BJ (cell line): ENCODE measurements around the gene TLE2. TPM values are rescaled to one million over a fixed set of nuclear protein-coding genes. Genes with fewer than 3 reads are reported as not detected.
"Not testable (repeated sequence)": the region's sequence is repeated elsewhere in the genome, so short reads cannot be mapped to it uniquely, and the experiment has no call there.

Source experiments
- CTCF ChIA-PET: fragments of 350-600 bp; formaldehyde crosslinking; extraction: SDS; loops from one replicate; lab custom pipeline; 2021; ENCODE audit warnings: antibody characterized with exemption, inconsistent platforms; lab: Yijun Ruan, JAX
- POLR2A ChIA-PET: fragments of 300-600 bp; sonication (Branson Sonifier 250); formaldehyde crosslinking; extraction: SDS; loops from one replicate; lab custom pipeline; 2021; ENCODE audit warnings: antibody characterized with exemption; lab: Charles Lee
- DNase-seq: peaks from one replicate; pipeline ENCODE4 v3.0.0-alpha.2; 2011; ENCODE audit warnings: low read depth
- H3K27me3 ChIP-seq: 2 replicates; pipeline ENCODE4 v1.6.0; 2011; ENCODE audit warnings: low read length; ENCODE audit not compliant: control insufficient read depth, insufficient read depth
- H3K36me3 ChIP-seq: 2 replicates; pipeline ENCODE4 v1.5.1; 2011; ENCODE audit warnings: low read length; ENCODE audit not compliant: control insufficient read depth, insufficient read depth
- H3K4me3 ChIP-seq: 2 replicates; pipeline ENCODE4 v1.5.1; 2011; ENCODE audit warnings: low read depth, mild to moderate bottlenecking, control low read depth, low read length
- polyA plus RNA-seq: library from polyadenylated mRNA; depleted of rRNA; stranded (reverse); fragments of >200 nt; gene quantifications from 2 replicates; pipeline ENCODE4 v1.2.3, GENCODE V29; 2011
- TF ChIP-seq, protein P1 (sequence below): IDR thresholded peaks from 2 replicates; pipeline ENCODE4 v1.5.1; 2011; ENCODE audit warnings: low read depth, mild to moderate bottlenecking, control low read depth, inconsistent platforms, low read length, moderate library complexity; ENCODE audit not compliant: insufficient read depth

The TLE2 gene
- polyA plus RNA-seq, 1 experiment, result 1.0 TPM

DNA sequence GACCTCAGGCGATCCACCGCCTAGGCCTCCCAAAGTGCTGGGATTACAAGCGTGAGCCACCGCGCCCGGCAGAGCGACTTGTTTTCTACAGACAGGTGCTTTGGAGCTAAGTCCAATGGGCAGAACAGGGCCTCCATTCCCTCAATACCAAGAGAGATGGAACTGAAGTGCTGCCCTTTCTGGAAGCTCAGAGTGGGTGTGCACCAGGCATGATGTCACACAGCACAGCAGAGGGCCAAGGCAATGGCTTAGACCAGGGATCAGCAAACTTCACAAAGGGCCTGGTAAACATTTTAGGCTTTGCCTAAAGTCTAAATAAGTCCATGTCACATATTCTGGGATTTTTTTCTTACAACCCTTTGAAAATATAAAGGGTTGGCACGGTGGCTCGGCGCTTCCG is 30.4 kb downstream of the TLE2 start:
- DNase-seq, result no peak
- POLR2A ChIA-PET, result no interaction called here
- CTCF ChIA-PET, result no interaction called here
- H3K27me3 ChIP-seq, result no peaks in the 10 kb centered on the region; the same call in 1 of the 2 replicates
- H3K4me3 ChIP-seq, result no peak overlapping the region
- TF ChIP-seq, protein P1, sequence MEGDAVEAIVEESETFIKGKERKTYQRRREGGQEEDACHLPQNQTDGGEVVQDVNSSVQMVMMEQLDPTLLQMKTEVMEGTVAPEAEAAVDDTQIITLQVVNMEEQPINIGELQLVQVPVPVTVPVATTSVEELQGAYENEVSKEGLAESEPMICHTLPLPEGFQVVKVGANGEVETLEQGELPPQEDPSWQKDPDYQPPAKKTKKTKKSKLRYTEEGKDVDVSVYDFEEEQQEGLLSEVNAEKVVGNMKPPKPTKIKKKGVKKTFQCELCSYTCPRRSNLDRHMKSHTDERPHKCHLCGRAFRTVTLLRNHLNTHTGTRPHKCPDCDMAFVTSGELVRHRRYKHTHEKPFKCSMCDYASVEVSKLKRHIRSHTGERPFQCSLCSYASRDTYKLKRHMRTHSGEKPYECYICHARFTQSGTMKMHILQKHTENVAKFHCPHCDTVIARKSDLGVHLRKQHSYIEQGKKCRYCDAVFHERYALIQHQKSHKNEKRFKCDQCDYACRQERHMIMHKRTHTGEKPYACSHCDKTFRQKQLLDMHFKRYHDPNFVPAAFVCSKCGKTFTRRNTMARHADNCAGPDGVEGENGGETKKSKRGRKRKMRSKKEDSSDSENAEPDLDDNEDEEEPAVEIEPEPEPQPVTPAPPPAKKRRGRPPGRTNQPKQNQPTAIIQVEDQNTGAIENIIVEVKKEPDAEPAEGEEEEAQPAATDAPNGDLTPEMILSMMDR, result no peak
- H3K36me3 ChIP-seq, result no peaks in the 10 kb centered on the region

DNA sequence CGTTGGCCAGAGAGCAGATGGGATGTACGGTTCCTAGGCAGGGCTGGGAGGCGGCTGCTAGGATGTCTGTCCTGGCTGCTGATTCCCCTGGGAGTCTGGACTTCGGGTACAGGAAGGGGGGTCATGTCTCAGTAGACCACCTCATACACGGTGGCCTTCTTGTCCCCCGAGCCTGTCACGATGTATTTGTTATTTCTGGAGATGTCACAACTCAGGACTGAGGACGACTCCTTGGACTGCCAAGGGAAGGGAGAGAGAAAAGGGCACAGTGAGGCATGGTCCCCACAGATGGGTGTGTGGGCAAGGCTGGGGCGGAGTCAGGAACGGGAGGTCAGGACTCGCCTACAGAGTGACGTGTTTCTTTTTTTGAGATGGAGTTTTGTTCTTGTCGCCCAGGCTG is 31.4 kb downstream of the TLE2 start:
- peaks cover 2% of the 10 kb centered on the region; the same call in 1 of the 2 replicates for H3K27me3 ChIP-seq
- TF ChIP-seq, protein P1, result no peak
- CTCF ChIA-PET, result no interaction called here
- POLR2A ChIA-PET, result no interaction called here
- H3K4me3 ChIP-seq, result no peak overlapping the region
- H3K36me3 ChIP-seq, result no peaks in the 10 kb centered on the region
- no peak for DNase-seq

DNA sequence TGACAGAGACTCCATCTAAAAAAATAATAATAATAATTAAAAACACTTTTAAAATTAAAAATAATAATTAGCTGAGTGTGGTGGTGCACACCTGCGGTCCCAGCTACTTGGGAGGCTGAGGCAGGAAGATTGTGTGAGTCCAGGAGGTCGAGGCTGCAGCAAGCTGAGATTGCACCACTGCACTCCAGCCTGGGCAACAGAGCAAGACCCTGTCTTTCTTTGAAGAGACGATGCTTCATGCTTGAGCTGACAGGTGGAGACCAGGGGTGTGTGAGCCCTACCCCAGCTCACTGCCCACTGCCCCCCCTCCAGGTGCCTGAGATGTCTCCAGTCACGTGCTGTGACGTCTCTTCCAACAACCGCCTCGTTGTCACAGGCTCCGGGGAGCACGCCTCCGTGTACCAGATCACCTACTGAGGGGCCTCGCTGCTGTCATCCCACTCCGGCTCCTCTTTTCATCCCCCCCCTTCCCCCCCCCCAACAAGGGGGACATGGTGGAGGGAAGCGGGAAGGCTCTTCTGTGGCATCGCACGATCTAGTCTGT is 34.4 kb downstream of the TLE2 start:
- DNase-seq, result no peak
- peaks cover 2% of the 10 kb centered on the region; the same call in 1 of the 2 replicates for H3K27me3 ChIP-seq
- TF ChIP-seq, protein P1, result no peak
- CTCF ChIA-PET, result no interaction called here
- H3K4me3 ChIP-seq, result no peak overlapping the region
- no peaks in the 10 kb centered on the region for H3K36me3 ChIP-seq
- POLR2A ChIA-PET, result no interaction called here

DNA sequence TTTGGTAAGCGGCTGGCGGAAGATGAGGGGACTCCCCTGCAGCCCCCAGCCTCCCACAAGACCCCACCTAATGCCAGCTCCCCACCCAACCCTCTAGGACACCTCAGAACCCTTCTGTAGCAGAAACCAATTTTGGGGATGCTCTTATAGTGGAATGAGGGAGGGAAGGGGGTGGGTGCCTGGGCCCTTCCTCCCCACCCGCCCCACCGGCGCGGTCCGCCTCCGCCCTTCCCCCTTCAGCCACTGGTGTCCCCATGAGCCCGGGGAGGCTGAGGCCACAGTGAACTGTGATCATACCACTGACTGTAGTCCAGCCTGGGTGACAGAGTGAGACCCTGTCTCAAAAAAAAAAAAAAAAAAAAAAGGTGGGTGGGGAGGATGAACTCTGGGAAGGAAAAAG is 35.5 kb downstream of the TLE2 start:
- ChIA-PET CTCF (no interaction called here), POLR2A (no interaction called here)
- no peak for DNase-seq
- TF ChIP-seq, protein P1, result no peak
- Histone ChIP-seq H3K4me3 (no peak overlapping the region), H3K36me3 (no peaks in the 10 kb centered on the region), H3K27me3 (peaks cover 4% of the 10 kb centered on the region)

DNA sequence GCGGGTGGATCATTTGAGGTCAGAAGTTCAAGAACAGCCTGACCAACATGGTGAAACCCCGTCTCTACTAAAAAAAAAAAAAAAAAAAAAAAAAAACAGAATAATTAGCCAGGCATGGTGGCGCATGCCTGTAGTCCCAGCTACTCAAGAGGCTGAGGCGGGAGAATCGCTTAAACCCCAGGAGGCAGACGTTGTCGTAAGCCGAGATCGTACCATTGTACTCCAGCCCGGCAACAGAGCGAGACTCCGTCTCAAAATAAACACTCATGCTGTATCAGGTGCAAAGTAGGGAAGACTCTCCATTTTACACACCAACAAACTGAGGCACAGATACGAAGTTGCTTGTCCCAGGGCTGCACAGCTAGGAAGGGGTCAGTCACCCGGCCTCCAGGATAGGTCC is 36.1 kb downstream of the TLE2 start:
- no peaks in the 10 kb centered on the region for H3K36me3 ChIP-seq
- POLR2A ChIA-PET, result no interaction called here
- no peak overlapping the region for H3K4me3 ChIP-seq
- DNase-seq, result no peak
- CTCF ChIA-PET, result interaction anchor here (0.9 kb wide), 1 partner anchor 36 kb away, joined by 3 read pairs; no protein-coding TSS in a partner anchor
- H3K27me3 ChIP-seq, result peaks cover 4% of the 10 kb centered on the region
- TF ChIP-seq, protein P1, result no peak

DNA sequence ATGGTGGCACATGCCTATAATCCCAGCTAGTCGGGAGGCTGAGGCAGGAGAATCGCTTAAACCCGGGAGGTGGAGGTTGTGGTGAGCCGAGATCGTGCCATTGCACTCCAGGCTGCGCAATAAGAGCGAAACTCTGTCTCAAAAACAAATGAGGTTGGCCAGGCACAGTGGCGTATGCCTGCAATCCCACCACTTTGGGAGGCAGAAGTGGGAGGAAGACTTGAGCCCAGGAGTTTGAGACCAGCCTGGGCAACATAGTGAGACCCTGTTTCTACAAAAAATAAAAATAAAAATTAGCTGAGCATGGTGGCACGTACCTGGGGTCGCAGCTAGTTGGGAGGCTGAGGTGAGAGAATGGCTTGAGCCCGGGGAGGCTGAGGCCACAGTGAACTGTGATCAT is 36.7 kb downstream of the TLE2 start:
- CTCF ChIA-PET, result interaction anchor here (0.9 kb wide), 1 partner anchor 35 kb away, joined by 3 read pairs; no protein-coding TSS in a partner anchor
- DNase-seq, H3K27me3 ChIP-seq, H3K4me3 ChIP-seq, H3K36me3 ChIP-seq, POLR2A ChIA-PET: not testable (repeated sequence)
